PFSK-1 (cell line): Measurements from ENCODE around the gene CD63.

Experiments
- FOXP2 ChIP-seq: optimal IDR thresholded peaks from 2 replicates; pipeline ENCODE3; 2011; ENCODE audit warnings: borderline replicate concordance, control low read depth, inconsistent platforms; ENCODE audit not compliant: insufficient read depth; ENCODE audit errors: extremely low read length, extremely low read depth
- POLR2AphosphoS5 ChIP-seq: IDR thresholded peaks from 2 replicates; pipeline ENCODE4 v1.6.1; 2012; ENCODE audit warnings: low read depth, mild to moderate bottlenecking, control low read depth, low read length, moderate library complexity

DNA sequence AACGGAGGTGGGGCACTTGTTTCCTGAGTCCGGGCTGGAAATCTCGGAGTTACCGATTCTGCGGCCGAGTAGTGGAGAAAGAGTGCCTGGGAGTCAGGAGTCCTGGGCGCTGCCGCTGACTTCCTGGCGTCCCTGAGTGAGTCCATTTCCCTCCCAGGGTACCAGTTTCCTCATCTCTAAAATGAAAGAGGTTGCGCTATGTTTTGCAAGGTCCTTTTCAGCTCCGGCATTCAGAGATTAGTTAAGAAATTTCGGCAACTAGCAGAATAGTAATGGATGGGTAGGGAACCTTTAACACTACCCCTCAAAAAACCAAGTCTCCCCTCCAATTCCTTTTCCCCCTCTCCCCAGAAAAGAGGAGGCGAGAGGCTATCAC lies 12.2 kb downstream of the CD63 start:
- TF ChIP-seq POLR2AphosphoS5 (no peak), FOXP2 (no peak)
